NCI-H2227 (cell line): ENCODE measurements around the gene GPR26.
"Not testable (repeated sequence)": the region's sequence is repeated elsewhere in the genome, so short reads cannot be mapped to it uniquely, and the experiment has no call there.

ENCODE experiments used
- DNase-seq: peaks from one replicate; lab custom pipeline; 2025; ENCODE audit not compliant: unreplicated experiment; lab: John Stamatoyannopoulos, UW

The GPR26 gene

DNA sequence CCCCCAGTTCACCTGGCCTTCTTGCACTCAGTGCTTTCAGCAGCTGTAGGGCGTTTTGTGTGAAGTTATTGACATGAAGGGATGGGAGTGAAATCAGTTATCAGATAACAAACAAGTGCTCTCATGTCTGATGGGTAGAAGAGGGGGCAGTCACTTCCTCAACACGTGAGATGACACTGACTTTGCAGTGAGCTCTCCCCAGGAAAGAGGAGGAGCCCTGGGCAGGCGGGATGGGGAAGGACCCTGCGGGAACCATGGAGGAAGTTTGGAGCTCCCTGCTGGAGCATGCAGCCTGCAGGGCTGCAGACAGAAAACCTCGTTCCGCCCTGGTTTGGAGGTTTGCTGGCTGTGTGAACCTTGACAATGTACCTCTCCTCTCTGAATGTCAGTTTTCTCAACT is 38.7 kb downstream of the GPR26 start:
- peak; percentile 25 for DNase-seq

GRCh38 chr10:123706236-123706635 is 40.1 kb downstream of the GPR26 start:
- peak; percentile 63 for DNase-seq

DNA sequence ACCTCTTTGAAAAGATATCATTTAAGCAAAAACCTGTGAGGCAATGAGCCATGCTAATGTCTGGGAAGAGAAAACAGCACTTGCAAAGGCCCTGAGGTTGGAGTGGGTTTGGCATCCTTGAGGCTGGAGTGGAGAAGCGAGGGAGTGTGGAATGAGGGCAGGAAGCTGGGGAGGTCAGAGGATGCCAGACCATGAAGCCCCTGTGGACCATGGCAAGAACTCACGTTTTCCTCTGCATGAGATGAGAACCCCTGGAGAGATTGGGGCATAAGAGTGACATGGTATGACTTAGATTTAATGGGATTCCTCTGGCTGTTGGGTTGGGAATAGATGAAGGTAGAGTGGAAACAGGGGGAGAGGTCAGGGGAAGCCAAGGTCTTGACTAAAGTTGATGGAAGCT is 49.4 kb downstream of the GPR26 start:
- no peak for DNase-seq

GRCh38 chr10:123717336-123717735 is 51.2 kb downstream of the GPR26 start:
- no peak for DNase-seq

DNA sequence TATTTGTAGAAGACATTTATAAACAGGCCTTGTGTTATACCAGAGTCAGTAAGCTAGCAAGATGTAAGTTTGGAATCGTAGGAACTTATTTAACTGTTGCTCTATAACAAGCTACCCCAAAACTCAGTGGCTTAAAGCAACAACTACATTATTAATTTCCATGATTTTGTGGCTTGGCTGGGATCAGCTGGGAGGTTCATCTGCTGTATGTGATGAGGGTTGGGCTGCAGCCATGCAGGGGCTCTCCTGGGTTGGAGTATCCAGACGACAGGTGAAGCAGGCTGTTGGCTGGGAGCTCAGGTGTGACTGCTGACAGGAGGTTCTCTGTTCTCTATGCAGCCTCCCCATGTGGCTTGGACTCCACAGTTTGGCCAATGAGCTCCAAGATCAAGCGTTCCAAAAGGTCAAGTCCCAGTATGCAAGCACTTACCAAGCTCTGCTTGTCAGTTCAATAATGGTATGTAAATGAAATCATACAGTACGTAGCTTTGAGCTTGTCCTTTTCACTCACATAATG is 52.4 kb downstream of the GPR26 start:
- no peak for DNase-seq

- DNase-seq: no peak
These were observed 54.4 kb downstream of the GPR26 start for GRCh38 chr10:123720536-123720935.

- no peak for DNase-seq
These were observed 55.4 kb downstream of the GPR26 start for GRCh38 chr10:123721441-123722049.

GRCh38 chr10:123722351-123722750 is 56.2 kb downstream of the GPR26 start:
- no peak for DNase-seq

DNA sequence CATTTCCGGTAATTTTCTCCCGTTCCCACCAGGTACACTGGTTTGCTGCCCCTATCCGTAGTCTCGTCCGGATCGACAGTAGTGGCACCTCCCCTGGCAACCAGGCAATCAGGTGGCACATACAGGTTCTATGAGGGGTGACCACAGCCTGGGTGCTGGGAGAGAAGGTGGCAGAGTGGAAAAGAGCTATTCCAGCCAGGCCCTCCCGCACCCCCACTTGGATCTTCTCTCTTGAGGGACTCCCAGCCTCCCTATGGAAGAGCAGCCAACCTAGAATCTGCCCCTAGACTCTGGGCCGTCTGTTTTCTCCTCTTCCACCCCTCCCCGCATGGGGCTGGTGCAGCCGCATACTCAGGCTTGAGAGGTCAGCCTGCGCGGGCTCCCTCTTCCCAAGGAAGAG is 58.6 kb downstream of the GPR26 start:
- DNase-seq: no peak

DNA sequence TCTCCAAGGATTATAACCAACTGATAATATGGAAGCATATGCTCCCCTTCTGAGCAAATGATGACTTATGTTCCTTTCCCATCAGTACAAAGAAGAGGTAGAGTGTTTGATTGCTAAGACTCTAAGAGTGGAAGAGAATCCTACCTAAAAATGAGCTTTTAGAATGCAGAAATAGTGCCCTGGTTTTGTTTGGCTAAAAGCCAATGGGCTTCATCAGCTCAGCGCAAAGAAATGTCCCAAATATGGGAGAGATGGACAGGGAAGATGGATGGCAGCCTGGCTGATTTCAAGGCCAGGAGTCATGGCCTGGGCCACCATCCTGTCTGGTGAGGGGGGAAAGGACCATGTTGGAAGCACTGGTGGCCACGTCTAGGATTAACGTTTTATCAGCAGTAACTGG is 60.2 kb downstream of the GPR26 start:
- DNase-seq: no peak

- no peak for DNase-seq
These were observed 60.7 kb downstream of the GPR26 start for GRCh38 chr10:123726836-123727235.

DNA sequence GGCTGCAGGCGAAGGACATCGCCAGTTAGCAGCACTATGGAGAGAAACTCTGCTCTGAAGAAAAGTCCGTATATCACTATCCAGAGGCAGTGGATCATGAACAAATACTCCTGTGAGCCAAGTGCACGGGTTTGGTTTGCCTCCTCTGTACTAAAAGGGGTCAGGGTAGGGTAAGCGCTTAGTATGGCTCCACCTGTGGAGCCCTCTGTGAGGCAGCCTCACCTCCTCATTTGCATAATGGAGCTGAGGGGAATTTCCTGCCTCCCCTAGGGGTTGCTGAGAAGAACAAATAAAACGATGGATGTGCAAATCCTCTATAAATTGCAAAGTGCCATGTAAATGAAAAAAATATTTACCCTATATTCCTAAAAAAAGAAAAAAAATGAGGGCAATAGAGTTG is 63.4 kb downstream of the GPR26 start:
- DNase-seq: no peak

DNA sequence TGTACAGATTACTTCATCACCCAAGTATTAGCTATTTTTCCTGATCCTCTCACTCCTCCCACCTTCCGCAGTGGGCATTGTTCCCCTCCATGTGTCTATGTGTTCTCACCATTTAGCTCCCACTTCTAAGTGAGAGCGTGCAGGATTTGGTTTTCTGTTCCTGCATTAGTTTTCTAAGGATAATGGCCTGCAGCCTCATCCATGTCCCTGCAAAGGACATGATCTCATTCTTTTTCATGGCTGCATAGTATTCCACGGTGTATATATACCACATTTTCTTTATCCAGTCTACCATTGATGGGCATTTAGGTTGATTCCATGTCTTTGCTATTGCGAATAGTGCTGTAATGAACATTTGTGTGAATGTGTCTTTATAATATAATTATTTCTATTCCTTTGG is 70.8 kb downstream of the GPR26 start:
- not testable (repeated sequence) for DNase-seq

- DNase-seq: no peak
These were observed 75.0 kb downstream of the GPR26 start for GRCh38 chr10:123741146-123741545.

DNA sequence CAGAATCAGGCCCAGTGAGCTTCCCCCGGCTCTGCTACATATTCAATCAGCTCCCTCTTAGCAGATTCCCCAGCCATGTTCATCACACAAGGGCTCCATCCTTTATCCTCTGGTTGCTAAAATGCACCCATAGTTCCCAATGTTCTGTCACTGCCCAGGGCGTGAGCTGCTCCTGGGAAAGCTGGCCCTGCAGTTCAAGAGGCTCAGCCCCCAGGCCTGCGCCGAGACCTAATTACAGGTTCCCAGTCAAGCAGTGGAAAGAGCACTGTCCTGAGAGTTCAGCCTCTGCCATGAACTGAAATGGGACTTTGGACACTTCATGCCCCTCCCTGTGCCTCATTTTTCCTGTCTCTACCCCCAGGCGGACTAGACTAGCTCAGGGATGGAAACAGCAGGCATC is 75.6 kb downstream of the GPR26 start:
- DNase-seq: no peak

- no peak for DNase-seq
These were observed 76.7 kb downstream of the GPR26 start for GRCh38 chr10:123742751-123743440.

GRCh38 chr10:123743441-123744223 is 77.5 kb downstream of the GPR26 start:
- no peak for DNase-seq

DNA sequence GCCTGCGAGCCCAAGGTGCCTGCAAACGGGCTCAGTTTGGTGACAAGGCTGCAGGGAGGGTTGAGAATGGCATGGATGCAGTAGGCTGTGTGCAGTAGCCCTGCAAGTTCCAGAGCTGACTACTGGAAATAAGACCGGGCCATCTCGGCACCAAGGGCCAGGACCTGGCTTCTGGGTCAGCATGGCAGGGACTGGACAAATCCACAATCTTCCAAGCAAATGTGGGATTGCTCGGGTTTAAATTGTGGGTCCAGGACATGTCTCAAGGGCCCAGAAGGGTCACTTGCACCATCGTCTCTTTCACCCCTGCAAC is 78.0 kb downstream of the GPR26 start:
- no peak for DNase-seq
